GM12878 (cell line): ENCODE results near the gene CYB5R3. TPM values are rescaled to one million over a fixed set of nuclear protein-coding genes. Genes with fewer than 3 reads are reported as not detected.

Experiments
- ATF7 ChIP-seq: fragments of 450-650 bp; IDR thresholded peaks from 2 replicates; pipeline ENCODE4 v1.6.1; 2016; ENCODE audit warnings: low read depth, mild to moderate bottlenecking
- CEBPZ ChIP-seq: fragments of 150-350 bp; IDR thresholded peaks from 2 replicates; pipeline ENCODE4 v1.6.1; 2016; ENCODE audit warnings: low read depth, low read length
- CHD4 ChIP-seq: fragments of 200-600 bp; sonication (generic); IDR thresholded peaks from 2 replicates; pipeline ENCODE4 v1.6.1; 2016; ENCODE audit warnings: mild to moderate bottlenecking
- CREM ChIP-seq: IDR thresholded peaks from 2 replicates; pipeline ENCODE4 v1.6.1; 2014; ENCODE audit warnings: antibody characterized with exemption, low read depth
- ELK1 ChIP-seq: IDR thresholded peaks from 2 replicates; pipeline ENCODE4 v1.6.1; 2012; ENCODE audit warnings: low read depth, low read length, improper control_type of control experiment
- FOXM1 ChIP-seq: IDR thresholded peaks from 2 replicates; pipeline ENCODE4 v1.6.1; 2012; ENCODE audit warnings: low read depth, mild to moderate bottlenecking, inconsistent platforms, low read length, moderate library complexity
- GATAD2B ChIP-seq: fragments of 450-650 bp; conservative IDR thresholded peaks from 2 replicates; pipeline ENCODE4 v1.6.1; 2017; ENCODE audit warnings: low read depth, mild to moderate bottlenecking, moderate library complexity
- IRF5 ChIP-seq: fragments of 450-650 bp; IDR thresholded peaks from 2 replicates; pipeline ENCODE4 v1.6.1; 2017; ENCODE audit warnings: borderline replicate concordance
- MEF2B ChIP-seq: fragments of 450-650 bp; IDR thresholded peaks from 2 replicates; pipeline ENCODE4 v1.6.1; 2018; ENCODE audit warnings: mild to moderate bottlenecking, moderate library complexity; ENCODE audit not compliant: partially characterized antibody, poor library complexity, severe bottlenecking
- NKRF ChIP-seq: fragments of 450-650 bp; conservative IDR thresholded peaks from 2 replicates; pipeline ENCODE4 v1.6.1; 2017; ENCODE audit warnings: mild to moderate bottlenecking, moderate library complexity
- RAD51 ChIP-seq: fragments of 450-650 bp; IDR thresholded peaks from 2 replicates; pipeline ENCODE4 v1.6.1; 2016; ENCODE audit warnings: moderate library complexity, mild to moderate bottlenecking, inconsistent platforms
- RCOR1 ChIP-seq: conservative IDR thresholded peaks from 2 replicates; pipeline ENCODE4 v1.6.1; 2012; ENCODE audit warnings: low read depth, low read length, improper control_type of control experiment
- SPI1 ChIP-seq: IDR thresholded peaks from 2 replicates; pipeline ENCODE4 v1.6.1; 2011; ENCODE audit warnings: low read depth, mild to moderate bottlenecking, low read length, moderate library complexity, borderline replicate concordance; ENCODE audit not compliant: insufficient read depth
- TCF12 ChIP-seq: IDR thresholded peaks from 2 replicates; pipeline ENCODE4 v1.6.1; 2011; ENCODE audit warnings: low read depth, mild to moderate bottlenecking, low read length
- TCF3 ChIP-seq: IDR thresholded peaks from 2 replicates; pipeline ENCODE4 v1.6.1; 2012; ENCODE audit warnings: low read depth, mild to moderate bottlenecking, low read length, borderline replicate concordance; ENCODE audit not compliant: insufficient read depth
- ZBTB40 ChIP-seq: fragments of 450-650 bp; IDR thresholded peaks from 2 replicates; pipeline ENCODE4 v1.6.1; 2016; ENCODE audit warnings: mild to moderate bottlenecking, moderate library complexity, borderline replicate concordance
- polyA plus RNA-seq, 11 experiments: library from polyadenylated mRNA; depleted of rRNA in 4 of 11; unstranded in 6 of 11; stranded (reverse) in 5 of 11; fragments of >200 nt; fragmentation: Nextera tagmentation in 4 of 11; fragmentation: Illumina TruSeq in 1 of 11; extraction: Ambion mirVana in 4 of 11; extraction: Trizol in 1 of 11; gene quantifications; 1 replicate in 1 of 11; 2 replicates in 10 of 11; pipeline versions ENCODE4 v1.2.1 to v1.2.3, GENCODE V29; 2011 to 2016; ENCODE audit warnings: inconsistent platforms in 2 of 11, missing spikeins in 2 of 11, low read depth in 1 of 11
- total RNA-seq, 4 experiments: library from RNA; depleted of rRNA in 3 of 4; stranded (reverse); fragments of >200 nt in 3 of 4; fragmentation: Illumina TruSeq in 1 of 4; extraction: Trizol in 1 of 4; gene quantifications; 2 replicates each; pipeline versions ENCODE4 v1.2.1 to v1.2.3, GENCODE V29; 2013 to 2021

CYB5R3 gene
- total and polyA plus RNA-seq, 10 of the 15 experiments (the other 5 are each of a cell fraction or from before 2014, with no cell fraction given) = 2.0 to 119 (median 67.8) TPM

- TF ChIP-seq FOXM1 = no peak
- TF ChIP-seq RCOR1 = no peak
- TF ChIP-seq MEF2B = no peak
- TF ChIP-seq CEBPZ = no peak
- no peak for TF ChIP-seq SPI1
- TF ChIP-seq TCF12 = 0 out of 2 replicates have a peak, but pooled peaks have one; percentile 19
- peak; percentile 50; the same call in 1 of the 2 replicates for TF ChIP-seq GATAD2B
- TF ChIP-seq TCF3 = no peak
- TF ChIP-seq CHD4 = no peak
- no peak for TF ChIP-seq ATF7
- peak; percentile 87 for TF ChIP-seq NKRF
- no peak for TF ChIP-seq IRF5
- no peak for TF ChIP-seq RAD51
- no peak for TF ChIP-seq ZBTB40
- no peak for TF ChIP-seq ELK1
- TF ChIP-seq CREM = 0 out of 2 replicates have a peak, but pooled peaks have one; percentile 25
These were observed 67.2 kb downstream of the CYB5R3 start (continued) for GRCh38 chr22:42581762-42582716.
